ENCODE results near the gene PITPNC1.

Gene PITPNC1

GRCh38 chr17:67476787-67477335 is 99.8 kb downstream of the PITPNC1 start:
- TF ChIP-seq TAF1 (IDR thresholded peaks at IDR 0.05; ENCODE audit: borderline replicate concordance, insufficient read depth, low read length) (no peak), SIN3A (IDR thresholded peaks at IDR 0.05; ENCODE audit: borderline replicate concordance, insufficient read depth, low read length) (no peak)

- TF ChIP-seq REST (IDR thresholded peaks at IDR 0.05; ENCODE audit: insufficient read depth in 1 of 2, low read depth in 2 of 2, low read length in 2 of 2) (no peak), SIN3A (IDR thresholded peaks at IDR 0.05; ENCODE audit: borderline replicate concordance, insufficient read depth, low read length) (no peak), TAF1 (IDR thresholded peaks at IDR 0.05; ENCODE audit: borderline replicate concordance, insufficient read depth, low read length) (no peak), POLR2AphosphoS5 (IDR thresholded peaks at IDR 0.05; ENCODE audit: low read depth, low read length) (no peak), FOXP2 (optimal IDR thresholded peaks at IDR 0.05; ENCODE audit: borderline replicate concordance, extremely low read depth, extremely low read length, insufficient read depth) (no peak)
Observed at GRCh38 chr17:67477687-67478086, 100.6 kb downstream of the PITPNC1 start.

- TF ChIP-seq FOXP2 (optimal IDR thresholded peaks at IDR 0.05; ENCODE audit: borderline replicate concordance, extremely low read depth, extremely low read length, insufficient read depth) (no peak), POLR2AphosphoS5 (IDR thresholded peaks at IDR 0.05; ENCODE audit: low read depth, low read length) (no peak), TAF1 (IDR thresholded peaks at IDR 0.05; ENCODE audit: borderline replicate concordance, insufficient read depth, low read length) (no peak), SIN3A (IDR thresholded peaks at IDR 0.05; ENCODE audit: borderline replicate concordance, insufficient read depth, low read length) (no peak), REST (IDR thresholded peaks at IDR 0.05; ENCODE audit: insufficient read depth in 1 of 2, low read depth in 2 of 2, low read length in 2 of 2) (no peak)
Observed at GRCh38 chr17:67478401-67479041, 101.4 kb downstream of the PITPNC1 start.

GRCh38 chr17:67479148-67479547 is 102.1 kb downstream of the PITPNC1 start:
- TF ChIP-seq REST (IDR thresholded peaks at IDR 0.05; ENCODE audit: insufficient read depth in 1 of 2, low read depth in 2 of 2, low read length in 2 of 2) (no peak), FOXP2 (optimal IDR thresholded peaks at IDR 0.05; ENCODE audit: borderline replicate concordance, extremely low read depth, extremely low read length, insufficient read depth) (no peak), POLR2AphosphoS5 (IDR thresholded peaks at IDR 0.05; ENCODE audit: low read depth, low read length) (no peak), SIN3A (IDR thresholded peaks at IDR 0.05; ENCODE audit: borderline replicate concordance, insufficient read depth, low read length) (no peak)

GRCh38 chr17:67481808-67482207 is 104.7 kb downstream of the PITPNC1 start:
- TF ChIP-seq SIN3A (IDR thresholded peaks at IDR 0.05; ENCODE audit: borderline replicate concordance, insufficient read depth, low read length) (no peak), TAF1 (IDR thresholded peaks at IDR 0.05; ENCODE audit: borderline replicate concordance, insufficient read depth, low read length) (no peak), POLR2AphosphoS5 (IDR thresholded peaks at IDR 0.05; ENCODE audit: low read depth, low read length) (no peak), FOXP2 (optimal IDR thresholded peaks at IDR 0.05; ENCODE audit: borderline replicate concordance, extremely low read depth, extremely low read length, insufficient read depth) (no peak), REST (IDR thresholded peaks at IDR 0.05; ENCODE audit: insufficient read depth in 1 of 2, low read depth in 2 of 2, low read length in 2 of 2) (no peak)

All from PFSK-1 (cell line).